PC-3 (cell line): ENCODE data around the gene ATN1. TPM values are rescaled to one million over a fixed set of nuclear protein-coding genes. Genes with fewer than 3 reads are reported as not detected.

Source experiments
- ATAC-seq: fragments of 200-7000 bp; cut with Tn5 transposase; 2 replicates; pipeline ENCODE4 v1.9.1; 2020; ENCODE audit warnings: mild to moderate bottlenecking, moderate library complexity
- BruUV-seq: library from RNA; stranded (reverse); fragments of 400-500 nt; replicated peaks from 2 replicates; lab custom pipeline; 2021; lab: Mats Ljungman, UMichigan
- CTCF ChIA-PET: fragments of 300-600 bp; sonication (Branson Sonifier 250); formaldehyde crosslinking; loops from one replicate; lab custom pipeline; 2022; ENCODE audit warnings: antibody characterized with exemption; lab: Charles Lee
- POLR2A ChIA-PET: fragments of 300-600 bp; sonication (Branson Sonifier 250); formaldehyde crosslinking; loops from one replicate; lab custom pipeline; 2022; ENCODE audit warnings: antibody characterized with exemption; ENCODE audit not compliant: unreplicated experiment; lab: Charles Lee
- DNase-seq: peaks from one replicate; pipeline ENCODE4 v3.0.0-alpha.2; 2015
- H2AFZ ChIP-seq: fragments of 300-600 bp; sonication (generic); 2 replicates; pipeline ENCODE4 v1.6.0; 2016; ENCODE audit warnings: antibody characterized with exemption, low read length
- H3F3A ChIP-seq: fragments of 300-600 bp; sonication (generic); one replicate; pipeline ENCODE4 v1.6.0; 2017; ENCODE audit warnings: antibody characterized with exemption, low read length, control low read depth, mild to moderate bottlenecking; ENCODE audit not compliant: unreplicated experiment
- H3K27ac ChIP-seq: fragments of 300-600 bp; sonication (generic); 2 replicates; pipeline ENCODE4 v1.5.1; 2016; ENCODE audit warnings: mild to moderate bottlenecking, low read length
- H3K27me3 ChIP-seq: fragments of 300-600 bp; sonication (generic); 2 replicates; pipeline ENCODE4 v1.6.1; 2016; ENCODE audit warnings: low read length, mixed read lengths
- H3K36me3 ChIP-seq: fragments of 300-600 bp; sonication (generic); 2 replicates; pipeline ENCODE4 v1.6.1; 2016; ENCODE audit warnings: low read depth, mixed run types, low read length, mixed read lengths
- H3K4me1 ChIP-seq: fragments of 300-600 bp; sonication (generic); 2 replicates; pipeline ENCODE4 v1.5.1; 2016; ENCODE audit warnings: low read length; ENCODE audit not compliant: insufficient read depth
- H3K4me2 ChIP-seq: fragments of 300-600 bp; sonication (generic); 2 replicates; pipeline ENCODE4 v1.6.0; 2016; ENCODE audit warnings: low read length
- H3K4me3 ChIP-seq: fragments of 300-600 bp; sonication (generic); 2 replicates; pipeline ENCODE4 v1.5.1; 2016; ENCODE audit warnings: mild to moderate bottlenecking, low read length, mixed read lengths
- H3K79me2 ChIP-seq: fragments of 300-600 bp; sonication (generic); 2 replicates; pipeline ENCODE4 v1.6.1; 2017; ENCODE audit warnings: low read length, mixed read lengths
- H3K9ac ChIP-seq: fragments of 300-600 bp; sonication (generic); 2 replicates; pipeline ENCODE4 v1.6.0; 2016; ENCODE audit warnings: mild to moderate bottlenecking, low read length
- H3K9me2 ChIP-seq: fragments of 300-600 bp; sonication (generic); replicated peaks from 2 replicates; pipeline ENCODE4 v1.6.1; 2016; ENCODE audit warnings: mixed run types, low read length, mixed read lengths
- H3K9me3 ChIP-seq: fragments of 300-600 bp; sonication (generic); 2 replicates; pipeline ENCODE4 v1.6.1; 2016; ENCODE audit warnings: low read length, mixed read lengths
- H4K20me1 ChIP-seq: fragments of 300-600 bp; sonication (generic); 2 replicates; pipeline ENCODE4 v1.6.1; 2016; ENCODE audit warnings: low read length, mixed read lengths
- CTCF ChIP-seq: fragments of 300-600 bp; sonication (generic); conservative IDR thresholded peaks from 2 replicates; pipeline ENCODE4 v1.5.1; 2017; ENCODE audit warnings: antibody characterized with exemption, low read depth, mild to moderate bottlenecking, low read length
- EZH2 ChIP-seq: fragments of 300-600 bp; sonication (generic); IDR thresholded peaks from one replicate; pipeline ENCODE4 v1.6.1; 2017; ENCODE audit warnings: antibody characterized with exemption, mild to moderate bottlenecking, low read length; ENCODE audit not compliant: unreplicated experiment
- EZH2phosphoT487 ChIP-seq: fragments of 300-600 bp; sonication (generic); IDR thresholded peaks from 2 replicates; pipeline ENCODE4 v1.6.1; 2018; ENCODE audit warnings: mild to moderate bottlenecking, antibody characterized with exemption, low read length, borderline replicate concordance
- intact Hi-C: fragments of 100-400 bp; cut with micrococcal nuclease; formaldehyde crosslinking; loops from 2 replicates; pipeline ENCODE4 v1.9.0; 2023
- total RNA-seq: library from RNA; depleted of rRNA; stranded (reverse); fragments of >200 nt; gene quantifications from 2 replicates; pipeline ENCODE4 v1.2.3, GENCODE V29; 2014

ATN1 gene
- total RNA-seq, 1 experiment from 2014 or later = 11.6 TPM

- Histone ChIP-seq H3K9me3 (no peaks in the 10 kb centered on the region), H2AFZ (no peak overlapping the region), H3K79me2 (no peaks in the 10 kb centered on the region), H3K9ac (no peak overlapping the region), H3K27ac (no peak overlapping the region), H4K20me1 (no peaks in the 10 kb centered on the region), H3K9me2 (no peaks in the 10 kb centered on the region), H3K4me1 (no peaks in the 10 kb centered on the region), H3K4me2 (no peak overlapping the region), H3F3A (no peaks in the 10 kb centered on the region), H3K4me3 (no peak overlapping the region), H3K27me3 (no peaks in the 10 kb centered on the region), H3K36me3 (no peaks in the 10 kb centered on the region)
- ChIA-PET CTCF (no interaction called here), POLR2A (no interaction called here)
- TF ChIP-seq CTCF (no peak), EZH2 (no peak), EZH2phosphoT487 (no peak)
- no peak for DNase-seq
- no peak for ATAC-seq
- intact Hi-C loops = no loop called here
- BruUV-seq = no TSS peak
These were observed 27.6 kb downstream of the ATN1 start for GRCh38 chr12:6955108-6956020.

GRCh38 chr12:6956021-6956727, 28.4 kb downstream of the ATN1 start:
- no peak for ATAC-seq
- H3K27ac ChIP-seq = no peak overlapping the region
- TF ChIP-seq CTCF (no peak), EZH2 (no peak), EZH2phosphoT487 (no peak)
- H3K9me3 ChIP-seq = no peaks in the 10 kb centered on the region
- no peak overlapping the region for H3K4me3 ChIP-seq
- H3K4me2 ChIP-seq = no peak overlapping the region
- POLR2A ChIA-PET = no interaction called here
- intact Hi-C loops = no loop called here
- no peaks in the 10 kb centered on the region for H4K20me1 ChIP-seq
- H3K27me3 ChIP-seq = no peaks in the 10 kb centered on the region
- H3K9ac ChIP-seq = no peak overlapping the region
- DNase-seq = no peak
- H3K79me2 ChIP-seq = no peaks in the 10 kb centered on the region
- no peak overlapping the region for H2AFZ ChIP-seq
- no peaks in the 10 kb centered on the region for H3F3A ChIP-seq
- H3K4me1 ChIP-seq = peaks cover under 1% of the 10 kb centered on the region
- CTCF ChIA-PET = no interaction called here
- no peaks in the 10 kb centered on the region for H3K9me2 ChIP-seq
- no TSS peak for BruUV-seq
- H3K36me3 ChIP-seq = no peaks in the 10 kb centered on the region
